ENCODE measurements around the gene PACRG.

Gene PACRG

GRCh38 chr6:163182696-163183095 lies 454.9 kb downstream of the PACRG start:
- Histone ChIP-seq H3K27ac (ENCODE audit: low read depth, low read length) (no peak overlapping the region), H3K23ac (ENCODE audit: low read length) (no peak overlapping the region), H2AK5ac (ENCODE audit: low read length) (no peak overlapping the region), H3K9ac (ENCODE audit: low read length) (no peak overlapping the region), H3K79me1 (ENCODE audit: low read length) (peaks cover 2% of the 10 kb centered on the region), H4K91ac (ENCODE audit: low read depth, low read length) (no peak overlapping the region), H2BK5ac (ENCODE audit: low read depth, low read length, poor library complexity) (no peak overlapping the region), H3K4me1 (ENCODE audit: control insufficient read depth in 1 of 2, insufficient read depth in 2 of 2, low read length in 2 of 2) (peaks cover 9 to 14% of the 10 kb centered on the region in 2 experiments), H3K27me3 (ENCODE audit: insufficient read depth, low read length) (no peaks in the 10 kb centered on the region), H4K12ac (ENCODE audit: low read depth, low read length) (no peak overlapping the region), H2BK12ac (ENCODE audit: low read length) (no peak overlapping the region), H4K8ac (ENCODE audit: low read depth, low read length) (no peak overlapping the region), H3K18ac (ENCODE audit: low read length) (no peak overlapping the region), H2BK120ac (ENCODE audit: insufficient read depth, low read length, poor library complexity) (no peak overlapping the region), H2AFZ (ENCODE audit: insufficient read depth, low read length, poor library complexity) (no peak overlapping the region), H3K4me3 (ENCODE audit: low read depth, low read length) (no peak overlapping the region), H3K4me2 (ENCODE audit: low read length) (no peak overlapping the region), H3K14ac (ENCODE audit: low read length) (no peak overlapping the region), H3K4ac (ENCODE audit: low read depth, low read length) (no peak overlapping the region), H3K79me2 (ENCODE audit: control insufficient read depth, insufficient read depth, low read length, poor library complexity) (no peaks in the 10 kb centered on the region), H3K36me3 (ENCODE audit: control insufficient read depth in 1 of 2, insufficient read depth in 2 of 2, low read length in 2 of 2) (no peaks in the 10 kb centered on the region), H3K9me3 (ENCODE audit: insufficient read depth, low read depth, low read length) (no peaks in the 10 kb centered on the region)
- no CpG with 5 or more reads among the region's 7 CpGs for WGBS (ENCODE audit: extremely low coverage, insufficient coverage, insufficient read length)
- DNase-seq, result peak; percentile 47 to 86

- H3K27me3 ChIP-seq (ENCODE audit: insufficient read depth, low read length), result no peaks in the 10 kb centered on the region
- H3K79me2 ChIP-seq (ENCODE audit: control insufficient read depth, insufficient read depth, low read length, poor library complexity), result no peaks in the 10 kb centered on the region
- H3K9me3 ChIP-seq (ENCODE audit: insufficient read depth, low read depth, low read length), result no peaks in the 10 kb centered on the region
- no peak overlapping the region for H2AK5ac ChIP-seq (ENCODE audit: low read length)
- H2BK5ac ChIP-seq (ENCODE audit: low read depth, low read length, poor library complexity), result no peak overlapping the region
- H2AFZ ChIP-seq (ENCODE audit: insufficient read depth, low read length, poor library complexity), result no peak overlapping the region
- no peak overlapping the region for H2BK12ac ChIP-seq (ENCODE audit: low read length)
- no peak overlapping the region for H3K27ac ChIP-seq (ENCODE audit: low read depth, low read length)
- no peak overlapping the region for H3K23ac ChIP-seq (ENCODE audit: low read length)
- H4K91ac ChIP-seq (ENCODE audit: low read depth, low read length), result no peak overlapping the region
- H3K18ac ChIP-seq (ENCODE audit: low read length), result no peak overlapping the region
- no peak overlapping the region for H3K4ac ChIP-seq (ENCODE audit: low read depth, low read length)
- no CpG with 5 or more reads among the region's 3 CpGs for WGBS (ENCODE audit: extremely low coverage, insufficient coverage, insufficient read length)
- H3K4me1 ChIP-seq (ENCODE audit: control insufficient read depth in 1 of 2, insufficient read depth in 2 of 2, low read length in 2 of 2), result peaks cover 9 to 11% of the 10 kb centered on the region in 2 experiments
- H3K9ac ChIP-seq (ENCODE audit: low read length), result no peak overlapping the region
- peaks cover 2% of the 10 kb centered on the region for H3K79me1 ChIP-seq (ENCODE audit: low read length)
- H4K12ac ChIP-seq (ENCODE audit: low read depth, low read length), result no peak overlapping the region
- peak in 1 of 2 donors; percentile 47 for DNase-seq
- H3K4me2 ChIP-seq (ENCODE audit: low read length), result no peak overlapping the region
- H3K4me3 ChIP-seq (ENCODE audit: low read depth, low read length), result no peak overlapping the region
- no peak overlapping the region for H2BK120ac ChIP-seq (ENCODE audit: insufficient read depth, low read length, poor library complexity)
- no peak overlapping the region for H3K14ac ChIP-seq (ENCODE audit: low read length)
- H3K36me3 ChIP-seq (ENCODE audit: control insufficient read depth in 1 of 2, insufficient read depth in 2 of 2, low read length in 2 of 2), result no peaks in the 10 kb centered on the region
- no peak overlapping the region for H4K8ac ChIP-seq (ENCODE audit: low read depth, low read length)
These were observed 456.0 kb downstream of the PACRG start for GRCh38 chr6:163183806-163184205.

- Histone ChIP-seq H3K4ac (ENCODE audit: low read depth, low read length) (no peak overlapping the region), H3K27ac (ENCODE audit: low read depth, low read length) (no peak overlapping the region), H3K9ac (ENCODE audit: low read length) (no peak overlapping the region), H3K18ac (ENCODE audit: low read length) (no peak overlapping the region), H2BK12ac (ENCODE audit: low read length) (no peak overlapping the region), H3K23ac (ENCODE audit: low read length) (no peak overlapping the region), H4K8ac (ENCODE audit: low read depth, low read length) (no peak overlapping the region), H4K12ac (ENCODE audit: low read depth, low read length) (no peak overlapping the region), H3K14ac (ENCODE audit: low read length) (no peak overlapping the region), H3K4me3 (ENCODE audit: low read depth, low read length) (no peak overlapping the region), H2BK120ac (ENCODE audit: insufficient read depth, low read length, poor library complexity) (no peak overlapping the region), H2AK5ac (ENCODE audit: low read length) (no peak overlapping the region), H3K79me2 (ENCODE audit: control insufficient read depth, insufficient read depth, low read length, poor library complexity) (no peaks in the 10 kb centered on the region), H3K79me1 (ENCODE audit: low read length) (peaks cover 2% of the 10 kb centered on the region), H3K4me1 (ENCODE audit: control insufficient read depth in 1 of 2, insufficient read depth in 2 of 2, low read length in 2 of 2) (peaks cover 3 to 5% of the 10 kb centered on the region in 2 experiments), H2AFZ (ENCODE audit: insufficient read depth, low read length, poor library complexity) (no peak overlapping the region), H3K27me3 (ENCODE audit: insufficient read depth, low read length) (no peaks in the 10 kb centered on the region), H4K91ac (ENCODE audit: low read depth, low read length) (no peak overlapping the region), H2BK5ac (ENCODE audit: low read depth, low read length, poor library complexity) (no peak overlapping the region), H3K9me3 (ENCODE audit: insufficient read depth, low read depth, low read length) (no peaks in the 10 kb centered on the region), H3K36me3 (ENCODE audit: control insufficient read depth in 1 of 2, insufficient read depth in 2 of 2, low read length in 2 of 2) (no peaks in the 10 kb centered on the region), H3K4me2 (ENCODE audit: low read length) (no peak overlapping the region)
- no peak for DNase-seq
- no CpG with 5 or more reads among the region's 4 CpGs for WGBS (ENCODE audit: extremely low coverage, insufficient coverage, insufficient read length)
These were observed 458.0 kb downstream of the PACRG start for GRCh38 chr6:163185744-163186143.

GRCh38 chr6:163186527-163186926 lies 458.8 kb downstream of the PACRG start:
- H3K23ac ChIP-seq (ENCODE audit: low read length), result no peak overlapping the region
- H3K18ac ChIP-seq (ENCODE audit: low read length), result no peak overlapping the region
- H3K14ac ChIP-seq (ENCODE audit: low read length), result no peak overlapping the region
- no peak overlapping the region for H3K9ac ChIP-seq (ENCODE audit: low read length)
- no peaks in the 10 kb centered on the region for H3K36me3 ChIP-seq (ENCODE audit: control insufficient read depth in 1 of 2, insufficient read depth in 2 of 2, low read length in 2 of 2)
- no peak overlapping the region for H3K4me2 ChIP-seq (ENCODE audit: low read length)
- no peaks in the 10 kb centered on the region for H3K9me3 ChIP-seq (ENCODE audit: insufficient read depth, low read depth, low read length)
- H3K4me1 ChIP-seq (ENCODE audit: control insufficient read depth in 1 of 2, insufficient read depth in 2 of 2, low read length in 2 of 2), result peaks cover 0 to 2% of the 10 kb centered on the region in 2 experiments
- no peaks in the 10 kb centered on the region for H3K27me3 ChIP-seq (ENCODE audit: insufficient read depth, low read length)
- no peaks in the 10 kb centered on the region for H3K79me2 ChIP-seq (ENCODE audit: control insufficient read depth, insufficient read depth, low read length, poor library complexity)
- no CpG with 5 or more reads among the region's 14 CpGs for WGBS (ENCODE audit: extremely low coverage, insufficient coverage, insufficient read length)
- no peak overlapping the region for H2BK12ac ChIP-seq (ENCODE audit: low read length)
- no peaks in the 10 kb centered on the region for H3K79me1 ChIP-seq (ENCODE audit: low read length)
- H2AK5ac ChIP-seq (ENCODE audit: low read length), result no peak overlapping the region
- no peak overlapping the region for H3K4ac ChIP-seq (ENCODE audit: low read depth, low read length)
- no peak for DNase-seq
- H4K8ac ChIP-seq (ENCODE audit: low read depth, low read length), result no peak overlapping the region
- H2BK120ac ChIP-seq (ENCODE audit: insufficient read depth, low read length, poor library complexity), result no peak overlapping the region
- no peak overlapping the region for H3K27ac ChIP-seq (ENCODE audit: low read depth, low read length)
- no peak overlapping the region for H2BK5ac ChIP-seq (ENCODE audit: low read depth, low read length, poor library complexity)
- no peak overlapping the region for H4K12ac ChIP-seq (ENCODE audit: low read depth, low read length)
- H2AFZ ChIP-seq (ENCODE audit: insufficient read depth, low read length, poor library complexity), result no peak overlapping the region
- no peak overlapping the region for H3K4me3 ChIP-seq (ENCODE audit: low read depth, low read length)
- no peak overlapping the region for H4K91ac ChIP-seq (ENCODE audit: low read depth, low read length)
